ENCODE data around the gene KXD1. TPM values are rescaled to one million over a fixed set of nuclear protein-coding genes. Genes with fewer than 3 reads are reported as not detected.

Gene KXD1
- total RNA-seq, 1 donor from 2014 or later = 77.7 TPM

DNA sequence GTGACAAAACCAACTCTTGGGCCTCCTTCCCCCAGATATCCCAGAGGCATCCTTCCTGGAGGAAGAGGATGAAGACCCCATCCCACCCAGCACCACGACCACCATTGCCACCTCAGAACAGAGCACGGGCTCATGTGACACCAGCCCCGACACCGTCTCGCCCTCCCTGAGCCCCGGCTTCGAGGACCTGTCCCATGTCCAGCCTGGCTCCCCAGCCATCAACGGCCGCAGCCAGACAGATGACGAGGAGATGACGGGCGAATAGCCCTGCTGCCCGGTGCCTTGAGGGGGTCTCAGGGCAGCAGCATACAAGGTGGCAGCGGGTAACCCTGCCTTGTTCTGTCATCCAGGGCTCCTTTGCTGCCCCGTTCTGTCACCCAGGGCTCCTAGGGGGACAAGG is 10.7 kb downstream of the KXD1 start:
- Mint-ChIP-seq H3K9me3 (ENCODE audit: low read depth) (no peaks in the 10 kb centered on the region), H3K27me3 (no peaks in the 10 kb centered on the region), H3K36me3 (ENCODE audit: insufficient read depth) (peaks cover 13% of the 10 kb centered on the region), H3K27ac (peak overlapping the region; percentile 45), H3K4me3 (ENCODE audit: low read depth) (no peak overlapping the region), H3K4me1 (ENCODE audit: low read depth) (peaks cover 14% of the 10 kb centered on the region)
- DNase-seq (ENCODE audit: low spot score, unreplicated experiment) = no peak
- no peak for TF ChIP-seq CTCF (IDR thresholded peaks at IDR 0.05; ENCODE audit: unreplicated experiment)

DNA sequence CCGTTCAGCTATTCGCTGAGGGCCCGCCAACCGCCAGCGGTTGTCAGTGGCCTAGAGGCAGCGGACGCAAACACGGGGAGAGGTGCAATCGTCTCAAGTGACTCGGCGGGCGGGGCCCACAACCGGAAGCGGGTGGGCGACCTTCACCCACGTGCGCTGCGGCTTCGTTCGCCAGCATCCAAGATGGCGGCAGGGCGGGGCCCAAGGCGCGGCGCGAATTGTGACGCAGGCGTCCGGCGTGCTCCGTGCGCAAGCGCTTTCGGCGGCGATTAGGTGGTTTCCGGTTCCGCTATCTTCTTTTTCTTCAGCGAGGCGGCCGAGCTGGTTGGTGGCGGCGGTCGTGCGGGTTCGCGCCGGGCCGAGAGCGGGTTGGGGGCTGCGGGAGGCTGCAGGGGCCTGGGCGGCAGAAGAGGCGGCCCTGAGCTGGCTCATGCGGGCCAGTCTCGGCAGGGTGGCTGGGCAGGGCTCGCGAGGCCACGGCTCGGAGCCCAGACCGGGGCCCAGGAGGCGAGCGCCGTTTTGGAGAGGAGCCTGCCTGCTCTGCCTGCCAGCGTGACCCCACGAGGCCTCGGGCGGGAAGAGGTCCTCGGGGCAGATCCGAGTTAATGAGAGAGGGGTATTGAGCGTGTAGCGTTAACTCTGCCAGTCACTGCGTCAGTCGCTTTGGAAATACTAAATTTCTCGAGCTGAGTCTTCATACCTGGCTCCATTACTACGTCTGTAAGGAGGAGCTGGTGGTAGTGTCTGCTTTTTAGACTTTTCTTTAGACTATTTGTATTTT is 14.1 kb downstream of the KXD1 start, which contains the start of gene UBA52:
Gene UBA52, plus strand, starts transcription at position 294 of the 781 bp plus-strand sequence. CDS start 1,444 bp downstream, outside the sequence.
- peak; percentile 97 for DNase-seq (ENCODE audit: low spot score, unreplicated experiment)
- peak within 1 kb of the TSS; percentile 97 for H3K27ac Mint-ChIP-seq
- H3K27me3 Mint-ChIP-seq = no peaks in the 10 kb centered on the region
- no peaks in the 10 kb centered on the region for H3K9me3 Mint-ChIP-seq (ENCODE audit: low read depth)
- TF ChIP-seq CTCF (IDR thresholded peaks at IDR 0.05; ENCODE audit: unreplicated experiment) = no peak
- H3K4me3 Mint-ChIP-seq (ENCODE audit: low read depth) = peak within 1 kb of the TSS; percentile 88
- peaks cover 14% of the 10 kb centered on the region for H3K36me3 Mint-ChIP-seq (ENCODE audit: insufficient read depth)
- peaks cover 15% of the 10 kb centered on the region for H3K4me1 Mint-ChIP-seq (ENCODE audit: low read depth)

- no peak for TF ChIP-seq CTCF (IDR thresholded peaks at IDR 0.05; ENCODE audit: unreplicated experiment)
- Mint-ChIP-seq H3K27me3 (no peaks in the 10 kb centered on the region), H3K4me3 (ENCODE audit: low read depth) (no peak overlapping the region), H3K9me3 (ENCODE audit: low read depth) (no peaks in the 10 kb centered on the region), H3K27ac (no peak overlapping the region), H3K4me1 (ENCODE audit: low read depth) (peaks cover 15% of the 10 kb centered on the region), H3K36me3 (ENCODE audit: insufficient read depth) (peaks cover 10% of the 10 kb centered on the region)
- DNase-seq (ENCODE audit: low spot score, unreplicated experiment) = no peak
Observed at GRCh38 chr19:18574691-18575291, 17.1 kb downstream of the KXD1 start.

GRCh38 chr19:18576383-18576782 is 18.7 kb downstream of the KXD1 start:
- Mint-ChIP-seq H3K4me3 (ENCODE audit: low read depth) (no peak overlapping the region), H3K27ac (no peak overlapping the region), H3K4me1 (ENCODE audit: low read depth) (peaks cover 12% of the 10 kb centered on the region), H3K9me3 (ENCODE audit: low read depth) (no peaks in the 10 kb centered on the region), H3K36me3 (ENCODE audit: insufficient read depth) (peaks cover 10% of the 10 kb centered on the region), H3K27me3 (no peaks in the 10 kb centered on the region)
- DNase-seq (ENCODE audit: low spot score, unreplicated experiment) = no peak
- TF ChIP-seq CTCF (IDR thresholded peaks at IDR 0.05; ENCODE audit: unreplicated experiment) = no peak

GRCh38 chr19:18577365-18577914 is 19.8 kb downstream of the KXD1 start:
- H3K9me3 Mint-ChIP-seq (ENCODE audit: low read depth) = no peaks in the 10 kb centered on the region
- DNase-seq (ENCODE audit: low spot score, unreplicated experiment) = no peak
- H3K4me3 Mint-ChIP-seq (ENCODE audit: low read depth) = no peak overlapping the region
- H3K4me1 Mint-ChIP-seq (ENCODE audit: low read depth) = peaks cover 8% of the 10 kb centered on the region
- TF ChIP-seq CTCF (IDR thresholded peaks at IDR 0.05; ENCODE audit: unreplicated experiment) = no peak
- peaks cover 9% of the 10 kb centered on the region for H3K36me3 Mint-ChIP-seq (ENCODE audit: insufficient read depth)
- H3K27me3 Mint-ChIP-seq = no peaks in the 10 kb centered on the region
- peak overlapping the region; percentile 59 for H3K27ac Mint-ChIP-seq

All from progenitor cell of endocrine pancreas (in vitro differentiated cells).